ENCODE measurements around the gene TNS1.

- no peak for TF ChIP-seq CTCF (IDR thresholded peaks at IDR 0.05; ENCODE audit: insufficient read depth, low read length)
- TF ChIP-seq POLR2AphosphoS5 (IDR thresholded peaks at IDR 0.05; ENCODE audit: low read depth): no peak
- TF ChIP-seq GABPA (IDR thresholded peaks at IDR 0.05; ENCODE audit: low read depth): no peak
- TF ChIP-seq, protein P1, sequence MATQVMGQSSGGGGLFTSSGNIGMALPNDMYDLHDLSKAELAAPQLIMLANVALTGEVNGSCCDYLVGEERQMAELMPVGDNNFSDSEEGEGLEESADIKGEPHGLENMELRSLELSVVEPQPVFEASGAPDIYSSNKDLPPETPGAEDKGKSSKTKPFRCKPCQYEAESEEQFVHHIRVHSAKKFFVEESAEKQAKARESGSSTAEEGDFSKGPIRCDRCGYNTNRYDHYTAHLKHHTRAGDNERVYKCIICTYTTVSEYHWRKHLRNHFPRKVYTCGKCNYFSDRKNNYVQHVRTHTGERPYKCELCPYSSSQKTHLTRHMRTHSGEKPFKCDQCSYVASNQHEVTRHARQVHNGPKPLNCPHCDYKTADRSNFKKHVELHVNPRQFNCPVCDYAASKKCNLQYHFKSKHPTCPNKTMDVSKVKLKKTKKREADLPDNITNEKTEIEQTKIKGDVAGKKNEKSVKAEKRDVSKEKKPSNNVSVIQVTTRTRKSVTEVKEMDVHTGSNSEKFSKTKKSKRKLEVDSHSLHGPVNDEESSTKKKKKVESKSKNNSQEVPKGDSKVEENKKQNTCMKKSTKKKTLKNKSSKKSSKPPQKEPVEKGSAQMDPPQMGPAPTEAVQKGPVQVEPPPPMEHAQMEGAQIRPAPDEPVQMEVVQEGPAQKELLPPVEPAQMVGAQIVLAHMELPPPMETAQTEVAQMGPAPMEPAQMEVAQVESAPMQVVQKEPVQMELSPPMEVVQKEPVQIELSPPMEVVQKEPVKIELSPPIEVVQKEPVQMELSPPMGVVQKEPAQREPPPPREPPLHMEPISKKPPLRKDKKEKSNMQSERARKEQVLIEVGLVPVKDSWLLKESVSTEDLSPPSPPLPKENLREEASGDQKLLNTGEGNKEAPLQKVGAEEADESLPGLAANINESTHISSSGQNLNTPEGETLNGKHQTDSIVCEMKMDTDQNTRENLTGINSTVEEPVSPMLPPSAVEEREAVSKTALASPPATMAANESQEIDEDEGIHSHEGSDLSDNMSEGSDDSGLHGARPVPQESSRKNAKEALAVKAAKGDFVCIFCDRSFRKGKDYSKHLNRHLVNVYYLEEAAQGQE (IDR thresholded peaks at IDR 0.05; ENCODE audit: insufficient replicate concordance, low read depth): no peak
- no peak for TF ChIP-seq SPI1 (IDR thresholded peaks at IDR 0.05; ENCODE audit: borderline replicate concordance, low read depth)
Observed at GRCh38 chr2:217942731-217943335, 60.0 kb downstream of the TNS1 start.
